IPS-18c (cell line): ENCODE measurements around the gene EGR1.

Source experiments
- H3K4me3 ChIP-seq: 2 replicates; pipeline ENCODE4 v1.7.0; 2013; ENCODE audit warnings: low read depth, mild to moderate bottlenecking, low read length, moderate library complexity; ENCODE audit not compliant: insufficient read depth
- H3K9me3 ChIP-seq: one replicate; pipeline ENCODE4 v1.6.1; 2013; ENCODE audit warnings: mild to moderate bottlenecking, low read length, moderate library complexity; ENCODE audit not compliant: control insufficient read depth, insufficient read depth

EGR1 gene

DNA sequence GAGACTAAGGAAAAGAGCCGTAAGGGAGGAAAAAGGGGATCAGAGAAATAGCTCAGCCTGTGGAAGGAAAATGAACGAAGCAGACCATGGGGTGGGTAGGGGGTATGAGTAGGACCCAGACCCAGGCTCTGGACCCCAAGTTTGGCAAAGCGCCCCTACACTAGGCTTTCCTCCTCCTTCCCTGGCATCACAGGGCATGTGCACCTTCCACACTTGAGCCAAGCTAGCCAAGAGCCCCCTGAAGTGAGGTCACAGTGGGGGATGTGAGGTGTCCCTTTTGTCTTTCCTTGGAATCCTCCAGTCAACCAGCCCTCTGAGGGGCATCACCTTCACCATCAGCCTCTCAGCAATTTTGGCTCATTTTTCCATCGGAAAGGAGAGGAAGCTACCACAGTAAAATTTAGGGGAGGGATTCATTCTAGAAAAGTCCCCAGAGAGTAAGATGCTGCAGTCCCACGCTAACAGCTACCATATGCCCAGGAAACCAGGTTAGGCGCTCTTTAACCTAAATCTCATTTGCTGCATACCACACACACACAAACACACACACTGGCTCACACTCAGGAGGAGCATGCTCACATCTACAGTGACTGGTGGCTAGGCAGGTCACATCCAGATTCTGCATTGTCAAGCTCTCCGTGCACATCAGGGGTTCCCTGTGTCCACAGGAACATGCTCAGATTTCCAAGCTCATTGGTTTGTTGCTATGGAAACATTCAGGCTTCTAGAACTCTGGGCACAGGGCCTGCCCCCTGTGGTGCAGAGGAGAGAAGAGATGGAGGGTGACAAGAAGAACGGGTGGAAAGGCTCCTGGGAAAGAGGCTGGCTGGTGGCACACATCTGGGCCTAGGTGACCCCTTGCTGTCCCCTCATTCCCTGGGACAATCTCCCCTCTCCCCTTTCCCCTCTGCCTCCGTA, 16.5 kb upstream of the EGR1 start:
- no peaks in the 10 kb centered on the region for H3K9me3 ChIP-seq
- no peak overlapping the region for H3K4me3 ChIP-seq

DNA sequence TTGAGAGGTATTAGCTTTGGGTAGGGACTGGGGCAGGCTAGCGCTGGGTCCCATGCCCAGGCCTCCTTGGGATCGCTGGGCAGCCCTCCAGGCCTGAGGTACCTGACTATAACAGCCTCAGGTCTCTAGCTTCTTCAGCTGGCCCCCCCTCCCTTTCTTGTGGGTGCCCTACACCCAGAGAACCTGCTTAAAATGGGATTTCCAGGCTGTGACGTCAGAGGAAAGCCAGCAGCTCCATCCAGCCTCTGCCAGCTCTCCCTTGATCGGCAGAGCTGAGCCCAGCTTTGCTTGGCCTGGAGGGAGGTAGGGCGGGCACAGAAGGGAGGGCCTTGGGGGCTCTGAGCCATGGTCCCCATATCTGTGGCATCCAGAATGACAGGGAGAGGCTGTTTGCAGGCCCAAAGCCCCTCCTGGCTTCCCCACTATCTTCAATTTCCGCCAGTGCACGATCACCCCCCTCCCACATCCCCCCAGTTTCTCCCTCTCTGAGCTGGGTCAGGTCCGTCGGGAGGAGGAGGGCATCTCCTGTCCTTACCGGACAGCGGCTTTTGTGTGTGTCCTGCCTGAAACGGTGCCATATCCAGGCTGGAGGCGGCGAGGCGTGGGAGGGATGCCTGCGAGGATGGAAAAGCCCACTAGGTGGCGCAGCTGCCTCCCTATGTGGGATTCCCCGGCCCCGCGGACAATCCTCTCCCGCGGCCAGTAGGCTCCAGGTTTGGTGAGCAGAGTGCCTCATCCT, 15.6 kb upstream of the EGR1 start:
- H3K4me3 ChIP-seq = no peak overlapping the region
- no peaks in the 10 kb centered on the region for H3K9me3 ChIP-seq

DNA sequence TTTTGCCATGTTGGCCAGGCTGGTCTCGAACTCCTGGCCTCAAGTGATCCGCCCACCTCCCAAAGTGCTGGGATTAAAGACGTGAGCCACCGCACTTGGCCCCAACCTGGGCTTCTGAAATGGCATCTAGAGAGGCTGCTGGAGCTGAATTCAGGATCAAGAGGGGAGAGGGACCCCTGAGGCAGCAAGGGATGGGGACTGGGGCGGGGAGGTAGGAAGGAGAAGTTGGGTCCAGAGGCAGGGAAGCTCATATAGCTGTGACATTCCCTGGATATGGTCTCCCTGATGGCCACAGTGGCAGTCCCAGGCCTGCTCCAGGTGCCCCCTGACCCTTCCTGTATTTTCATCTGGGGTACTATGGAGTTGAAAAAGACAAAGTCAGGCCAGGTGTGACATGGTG, 14.3 kb upstream of the EGR1 start:
- Histone ChIP-seq H3K9me3 (no peaks in the 10 kb centered on the region), H3K4me3 (no peak overlapping the region)

GRCh38 chr5:138452720-138453119, 12.6 kb upstream of the EGR1 start:
- no peak overlapping the region for H3K4me3 ChIP-seq

GRCh38 chr5:138453590-138453989, 11.7 kb upstream of the EGR1 start:
- H3K9me3 ChIP-seq = no peaks in the 10 kb centered on the region
- H3K4me3 ChIP-seq = no peak overlapping the region

More at GRCh38 chr5:138452720-138453119, 12.6 kb upstream of the EGR1 start:
- no peaks in the 10 kb centered on the region for H3K9me3 ChIP-seq

DNA sequence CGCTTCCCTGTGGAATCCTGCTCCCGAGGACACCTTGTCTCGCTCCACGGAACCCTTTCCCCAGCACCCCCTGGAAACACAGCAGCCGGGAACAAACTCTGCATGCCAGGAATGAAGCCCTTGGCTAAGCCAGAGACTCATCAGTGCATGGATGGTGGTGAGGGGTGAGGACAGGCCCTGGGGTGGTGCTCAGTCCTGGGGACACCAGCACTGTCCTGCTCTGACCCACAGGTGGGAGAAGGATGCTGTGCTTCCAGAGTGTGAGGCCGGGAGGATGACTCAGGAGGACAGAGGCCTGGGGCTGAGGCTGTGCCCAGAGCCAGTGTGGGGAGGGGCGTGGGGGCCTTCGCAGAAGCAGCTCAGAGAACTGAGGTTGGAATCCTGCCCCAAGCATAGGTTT, 11.2 kb upstream of the EGR1 start:
- H3K4me3 ChIP-seq = no peak overlapping the region

GRCh38 chr5:138455232-138455930, 9.9 kb upstream of the EGR1 start:
- H3K4me3 ChIP-seq = no peak overlapping the region

More for the DNA sequence above, 11.2 kb upstream of the EGR1 start:
- no peaks in the 10 kb centered on the region for H3K9me3 ChIP-seq

DNA sequence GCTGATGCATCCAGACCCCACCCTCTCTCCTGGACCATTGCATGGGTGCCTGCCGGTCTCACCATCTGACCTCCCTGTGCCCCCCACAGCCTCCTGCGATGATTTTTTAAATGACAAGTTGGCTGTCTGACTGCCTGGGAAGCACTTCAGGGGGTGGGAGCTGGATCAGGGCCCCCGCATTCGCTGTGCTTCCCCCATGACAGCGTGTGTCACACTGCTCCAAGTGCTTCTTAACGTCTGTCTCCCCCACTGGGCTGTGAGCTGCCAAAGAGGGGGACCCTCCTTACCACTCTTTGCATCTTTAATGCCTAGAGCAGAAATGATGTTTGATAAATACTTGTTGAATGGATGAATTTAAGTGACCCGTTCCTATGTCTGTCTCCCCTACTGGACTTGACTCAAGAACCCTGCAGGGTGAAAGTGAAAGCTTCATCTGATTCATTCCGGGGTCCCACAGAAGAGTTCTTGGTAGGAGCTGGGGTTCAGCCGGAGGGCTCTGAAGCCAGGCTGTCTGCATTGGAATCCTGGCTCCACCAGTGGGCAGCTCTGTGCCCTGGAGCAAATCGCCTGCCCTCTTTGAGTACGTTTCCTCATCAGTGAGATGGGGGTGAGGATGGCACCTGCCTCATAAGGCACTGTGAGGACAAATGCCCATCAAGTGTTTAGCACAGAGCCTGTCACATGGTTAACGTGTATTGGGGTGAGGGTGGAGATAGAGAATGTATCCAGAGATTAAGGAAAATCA, 7.6 kb upstream of the EGR1 start:
- no peak overlapping the region for H3K4me3 ChIP-seq
- no peaks in the 10 kb centered on the region for H3K9me3 ChIP-seq

More at GRCh38 chr5:138455232-138455930, 9.9 kb upstream of the EGR1 start:
- no peaks in the 10 kb centered on the region for H3K9me3 ChIP-seq

DNA sequence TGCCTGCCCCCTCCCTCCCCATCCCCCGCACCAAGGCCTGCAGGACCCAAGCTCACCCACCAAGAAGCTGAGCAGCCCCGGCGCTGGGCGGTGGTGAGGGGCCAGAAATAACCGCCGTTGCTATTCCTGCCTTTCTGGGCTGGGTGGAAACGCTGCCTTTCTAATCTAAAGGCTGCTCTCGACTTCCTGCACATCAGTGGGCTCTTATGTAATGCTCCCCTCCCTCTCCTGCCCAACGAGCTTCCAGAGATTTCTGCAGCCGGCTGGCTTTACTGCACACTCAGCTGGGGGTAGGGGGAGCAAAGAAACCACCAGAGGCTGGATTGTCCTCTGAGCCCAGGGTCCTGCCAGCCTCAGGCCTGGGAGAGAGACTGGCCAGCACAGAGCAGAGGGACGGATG, 6.9 kb upstream of the EGR1 start:
- H3K4me3 ChIP-seq = no peak overlapping the region

DNA sequence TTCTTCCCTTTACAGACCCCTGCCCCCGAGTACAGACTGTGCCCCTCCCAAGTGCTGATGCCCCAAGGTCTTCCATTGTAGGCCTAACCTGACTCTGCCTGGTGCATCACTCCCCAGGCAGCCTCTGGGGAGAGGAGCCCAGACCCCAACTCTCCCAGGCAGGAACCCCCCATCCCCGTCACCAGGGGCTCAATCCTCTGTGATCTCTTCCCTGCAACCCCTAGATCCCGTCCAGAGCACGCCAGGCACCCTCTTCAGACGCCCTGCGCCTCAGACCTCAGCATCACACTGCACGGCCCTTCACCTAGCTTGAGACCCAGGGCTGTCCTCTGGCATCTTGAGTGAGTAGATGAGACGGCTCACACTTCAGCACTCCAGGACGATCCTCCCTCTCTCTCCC, 6.4 kb upstream of the EGR1 start:
- H3K4me3 ChIP-seq = no peak overlapping the region

More for the DNA sequence above, 6.9 kb upstream of the EGR1 start:
- no peaks in the 10 kb centered on the region for H3K9me3 ChIP-seq

DNA sequence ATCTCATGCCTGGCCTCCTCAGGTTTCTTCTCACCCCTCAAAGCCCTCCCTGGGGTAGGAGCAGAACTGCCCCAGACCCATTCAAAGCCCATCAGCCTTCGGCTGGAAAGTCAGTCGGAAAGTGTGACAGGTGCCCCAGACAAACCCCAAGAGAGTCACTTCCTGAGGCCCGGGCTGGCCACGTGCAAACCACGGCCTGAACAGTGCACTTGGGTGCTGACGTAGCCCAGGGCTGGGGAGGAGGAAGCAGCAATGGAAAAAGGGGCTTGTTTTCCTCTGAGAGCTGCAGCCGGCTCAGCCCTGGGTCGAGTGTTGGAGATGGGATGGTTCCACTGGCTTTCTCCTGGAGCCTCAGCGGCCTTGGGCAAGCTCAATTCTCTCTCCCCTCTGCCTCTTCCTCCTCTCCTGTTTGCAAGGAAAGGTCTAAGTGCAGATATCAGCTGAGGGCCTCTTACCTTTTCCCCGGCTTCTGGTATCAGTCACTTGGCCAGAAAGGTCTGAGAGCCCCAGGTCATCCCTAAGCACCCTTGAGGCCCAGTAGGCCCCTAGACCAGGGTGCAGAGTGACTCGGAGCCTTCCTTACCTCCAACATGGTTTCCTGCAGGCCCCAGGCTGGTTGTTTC, 5.9 kb upstream of the EGR1 start:
- no peak overlapping the region for H3K4me3 ChIP-seq
- no peaks in the 10 kb centered on the region for H3K9me3 ChIP-seq

More for the DNA sequence above, 6.4 kb upstream of the EGR1 start:
- H3K9me3 ChIP-seq = no peaks in the 10 kb centered on the region

- H3K9me3 ChIP-seq = no peaks in the 10 kb centered on the region
- H3K4me3 ChIP-seq = no peak overlapping the region
These were observed 5.1 kb upstream of the EGR1 start for GRCh38 chr5:138460032-138460693.

GRCh38 chr5:138461343-138462125, 3.7 kb upstream of the EGR1 start:
- H3K4me3 ChIP-seq = no peak overlapping the region
- peaks cover 2% of the 10 kb centered on the region for H3K9me3 ChIP-seq

- peak overlapping the region; percentile 89 for H3K4me3 ChIP-seq
- H3K9me3 ChIP-seq = peaks cover 2% of the 10 kb centered on the region
These were observed 1.8 kb upstream of the EGR1 start for GRCh38 chr5:138463419-138464007.

- H3K9me3 ChIP-seq = peaks cover 2% of the 10 kb centered on the region
- peak overlapping the region; percentile 89 for H3K4me3 ChIP-seq
These were observed 1.3 kb upstream of the EGR1 start for GRCh38 chr5:138464008-138464387.
